ENCODE measurements around the gene HOXA13. TPM values are rescaled to one million over a fixed set of nuclear protein-coding genes. Genes with fewer than 3 reads are reported as not detected.

The HOXA13 gene
- total RNA-seq, 2 donors from 2014 or later: not detected

DNA sequence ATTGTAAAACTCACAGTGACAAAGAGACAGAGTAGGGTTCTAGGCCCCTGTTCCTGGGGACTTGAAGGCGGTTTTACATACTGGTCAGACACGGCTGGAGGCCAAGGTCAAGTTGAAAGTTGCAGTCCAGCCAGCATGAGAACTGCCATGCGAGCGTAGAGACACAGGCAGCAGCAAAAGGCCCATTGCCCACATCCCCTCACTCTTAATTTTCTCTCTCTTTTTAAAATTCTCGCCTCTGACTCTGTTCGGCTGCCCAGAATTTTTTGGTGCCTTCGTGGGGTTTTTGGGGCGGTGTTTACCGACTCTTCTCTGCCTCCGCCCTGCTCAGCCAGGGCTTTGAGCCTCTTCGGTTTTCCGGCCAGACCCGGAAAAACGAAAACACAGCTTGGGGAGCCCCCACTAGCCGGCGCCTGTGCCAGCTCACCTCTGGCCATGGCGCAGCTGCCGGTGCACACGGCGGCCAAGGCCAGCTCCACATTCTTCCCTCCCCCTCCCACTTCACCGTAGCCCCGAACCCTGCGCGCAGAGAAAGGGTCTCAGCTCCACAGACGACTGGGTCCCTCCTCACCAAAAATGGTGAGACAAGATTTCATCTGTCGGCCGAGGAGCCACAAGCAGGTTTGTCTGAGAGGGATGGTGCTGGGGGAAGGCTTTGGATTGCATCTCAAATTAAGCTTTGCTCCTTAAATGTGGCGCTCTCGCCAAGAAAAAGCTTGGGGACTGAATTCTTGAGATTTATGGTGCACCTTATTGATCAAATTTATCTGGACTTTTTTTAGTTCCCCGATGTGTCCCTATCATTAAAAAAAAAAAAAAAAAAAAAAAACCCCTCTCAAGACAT, 2.3 kb upstream of the HOXA13 start:
- WGBS, 2 experiments (ENCODE audit: insufficient coverage in 1 of 2, insufficient read length in 1 of 2): 7 to 14% methylated on average over 13 to 30 of the region's 30 CpGs
- Mint-ChIP-seq H3K36me3 (ENCODE audit: low read depth) (no peaks in the 10 kb centered on the region), H3K4me3 (no peak overlapping the region), H3K27ac (no peak overlapping the region), H3K9me3 (no peaks in the 10 kb centered on the region), H3K27me3 (ENCODE audit: insufficient read depth) (peaks cover 95% of the 10 kb centered on the region), H3K4me1 (peaks cover 13% of the 10 kb centered on the region)
- peak; percentile 60 for DNase-seq
- no peaks in the 10 kb centered on the region for H3K9me3 ChIP-seq (ENCODE audit: control insufficient read depth, low read length)
- H3K4me3 ChIP-seq (ENCODE audit: low read length): no peak overlapping the region
- H3K36me3 ChIP-seq (ENCODE audit: control insufficient read depth, insufficient read depth, low read length): no peaks in the 10 kb centered on the region
- no peak overlapping the region for H3K27ac ChIP-seq (ENCODE audit: low read depth, low read length)
- H3K4me1 ChIP-seq (ENCODE audit: control insufficient read depth, insufficient read depth, low read length): peaks cover 4% of the 10 kb centered on the region
- H3K27me3 ChIP-seq (ENCODE audit: control insufficient read depth, insufficient read depth, low read length, poor library complexity, severe bottlenecking): peaks cover 97% of the 10 kb centered on the region
- H3K9ac ChIP-seq (ENCODE audit: extremely low read depth, low read length, poor library complexity, severe bottlenecking): no peak overlapping the region
- TF ChIP-seq CTCF (conservative IDR thresholded peaks at IDR 0.05): no peak

- Mint-ChIP-seq H3K27me3 (ENCODE audit: insufficient read depth) (peaks cover 95% of the 10 kb centered on the region), H3K36me3 (ENCODE audit: low read depth) (no peaks in the 10 kb centered on the region), H3K4me3 (no peak overlapping the region), H3K27ac (no peak overlapping the region), H3K9me3 (no peaks in the 10 kb centered on the region), H3K4me1 (peaks cover 13% of the 10 kb centered on the region)
- peak; percentile 53 for DNase-seq
- Histone ChIP-seq H3K4me1 (ENCODE audit: control insufficient read depth, insufficient read depth, low read length) (peaks cover 4% of the 10 kb centered on the region), H3K36me3 (ENCODE audit: control insufficient read depth, insufficient read depth, low read length) (no peaks in the 10 kb centered on the region), H3K4me3 (ENCODE audit: low read length) (no peak overlapping the region), H3K9me3 (ENCODE audit: control insufficient read depth, low read length) (no peaks in the 10 kb centered on the region), H3K27ac (ENCODE audit: low read depth, low read length) (no peak overlapping the region), H3K9ac (ENCODE audit: extremely low read depth, low read length, poor library complexity, severe bottlenecking) (no peak overlapping the region), H3K27me3 (ENCODE audit: control insufficient read depth, insufficient read depth, low read length, poor library complexity, severe bottlenecking) (peaks cover 97% of the 10 kb centered on the region)
- WGBS, 2 experiments (ENCODE audit: insufficient coverage in 1 of 2, insufficient read length in 1 of 2): 19% methylated on average over 4 of the region's 4 CpGs; no CpG with 5 or more reads in 1 of the 2 experiments
- TF ChIP-seq CTCF (conservative IDR thresholded peaks at IDR 0.05): no peak
Observed at GRCh38 chr7:27201580-27202017, 1.7 kb upstream of the HOXA13 start.

- 9 to 13% methylated on average over 6 to 14 of the region's 14 CpGs for WGBS, 2 experiments (ENCODE audit: insufficient coverage in 1 of 2, insufficient read length in 1 of 2)
- DNase-seq: peak; percentile 60
- Mint-ChIP-seq H3K36me3 (ENCODE audit: low read depth) (no peaks in the 10 kb centered on the region), H3K27me3 (ENCODE audit: insufficient read depth) (peaks cover 95% of the 10 kb centered on the region), H3K27ac (no peak overlapping the region), H3K4me3 (peak overlapping the region; percentile 54), H3K4me1 (peaks cover 13% of the 10 kb centered on the region), H3K9me3 (no peaks in the 10 kb centered on the region)
- Histone ChIP-seq H3K4me3 (ENCODE audit: low read length) (no peak overlapping the region), H3K27me3 (ENCODE audit: control insufficient read depth, insufficient read depth, low read length, poor library complexity, severe bottlenecking) (peaks cover 97% of the 10 kb centered on the region), H3K9ac (ENCODE audit: extremely low read depth, low read length, poor library complexity, severe bottlenecking) (no peak overlapping the region), H3K9me3 (ENCODE audit: control insufficient read depth, low read length) (no peaks in the 10 kb centered on the region), H3K36me3 (ENCODE audit: control insufficient read depth, insufficient read depth, low read length) (no peaks in the 10 kb centered on the region), H3K4me1 (ENCODE audit: control insufficient read depth, insufficient read depth, low read length) (peaks cover 4% of the 10 kb centered on the region), H3K27ac (ENCODE audit: low read depth, low read length) (no peak overlapping the region)
- no peak for TF ChIP-seq CTCF (conservative IDR thresholded peaks at IDR 0.05)
Observed at GRCh38 chr7:27200761-27201579, 1.1 kb upstream of the HOXA13 start.

All from endodermal cell (in vitro differentiated cells).